Measurements from ENCODE around the gene MRGPRF.

DNA sequence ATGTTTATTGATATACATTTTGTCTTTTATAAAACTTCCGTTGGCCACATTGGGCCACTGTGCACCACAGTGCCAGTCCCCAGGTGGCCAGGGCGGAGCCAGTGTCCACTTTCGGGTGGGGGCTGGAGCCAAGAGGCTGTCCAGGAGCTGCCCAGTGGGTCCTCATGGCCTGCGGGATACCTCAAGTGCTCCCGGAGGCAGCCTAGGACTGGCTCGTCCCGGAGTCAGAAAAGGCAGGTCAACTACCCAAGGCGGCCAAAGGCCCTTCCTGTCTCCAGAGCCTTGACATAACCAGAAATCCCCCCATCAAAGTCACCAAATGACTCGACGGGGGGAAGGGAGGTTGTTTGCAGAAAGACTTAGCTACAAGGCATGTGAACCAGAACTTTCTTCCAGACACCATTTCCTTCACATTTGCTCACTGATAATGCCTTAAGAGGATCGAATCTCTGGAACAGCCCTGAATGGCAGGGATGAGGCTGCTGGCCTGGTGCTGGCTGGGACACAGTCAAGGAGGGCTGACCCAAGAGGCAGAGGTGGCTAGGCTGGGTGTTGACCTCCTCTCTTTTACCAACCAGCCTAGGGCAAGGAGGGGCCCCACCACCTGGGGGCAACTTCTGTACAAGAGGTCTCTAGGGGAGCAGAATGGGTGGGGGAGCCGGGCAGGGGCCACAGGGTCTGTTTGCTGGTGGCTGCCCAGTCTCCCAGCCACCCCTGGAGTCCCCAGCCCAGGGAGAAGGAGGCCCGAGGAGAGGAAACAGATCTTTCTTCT lies 8.4 kb downstream of the MRGPRF start:
- TF ChIP-seq, protein P1, sequence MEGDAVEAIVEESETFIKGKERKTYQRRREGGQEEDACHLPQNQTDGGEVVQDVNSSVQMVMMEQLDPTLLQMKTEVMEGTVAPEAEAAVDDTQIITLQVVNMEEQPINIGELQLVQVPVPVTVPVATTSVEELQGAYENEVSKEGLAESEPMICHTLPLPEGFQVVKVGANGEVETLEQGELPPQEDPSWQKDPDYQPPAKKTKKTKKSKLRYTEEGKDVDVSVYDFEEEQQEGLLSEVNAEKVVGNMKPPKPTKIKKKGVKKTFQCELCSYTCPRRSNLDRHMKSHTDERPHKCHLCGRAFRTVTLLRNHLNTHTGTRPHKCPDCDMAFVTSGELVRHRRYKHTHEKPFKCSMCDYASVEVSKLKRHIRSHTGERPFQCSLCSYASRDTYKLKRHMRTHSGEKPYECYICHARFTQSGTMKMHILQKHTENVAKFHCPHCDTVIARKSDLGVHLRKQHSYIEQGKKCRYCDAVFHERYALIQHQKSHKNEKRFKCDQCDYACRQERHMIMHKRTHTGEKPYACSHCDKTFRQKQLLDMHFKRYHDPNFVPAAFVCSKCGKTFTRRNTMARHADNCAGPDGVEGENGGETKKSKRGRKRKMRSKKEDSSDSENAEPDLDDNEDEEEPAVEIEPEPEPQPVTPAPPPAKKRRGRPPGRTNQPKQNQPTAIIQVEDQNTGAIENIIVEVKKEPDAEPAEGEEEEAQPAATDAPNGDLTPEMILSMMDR (IDR thresholded peaks at IDR 0.05), result no peak
- no peak for TF ChIP-seq POLR2A (IDR thresholded peaks at IDR 0.05)
- no peak for TF ChIP-seq EP300 (IDR thresholded peaks at IDR 0.05)
